Caco-2 (cell line): ENCODE results near the gene NUDT7. TPM values are rescaled to one million over a fixed set of nuclear protein-coding genes. Genes with fewer than 3 reads are reported as not detected.

Source experiments
- BruUV-seq: library from RNA; stranded (reverse); fragments of 400-500 nt; replicated peaks from 2 replicates; lab custom pipeline; 2021; lab: Mats Ljungman, UMichigan
- CTCF ChIA-PET: fragments of 300-600 bp; sonication (Branson Sonifier 250); formaldehyde crosslinking; loops from one replicate; lab custom pipeline; 2022; ENCODE audit warnings: antibody characterized with exemption; lab: Charles Lee
- POLR2A ChIA-PET: fragments of 300-600 bp; sonication (Branson Sonifier 250); formaldehyde crosslinking; loops from one replicate; lab custom pipeline; 2022; ENCODE audit warnings: antibody characterized with exemption; lab: Charles Lee
- DNase-seq, 2 experiments: peaks; one replicate each; pipeline versions ENCODE4 v3.0.0 to v3.0.0-alpha.2; 2020 to 2022
- H3K27me3 ChIP-seq: replicated peaks from 2 replicates; pipeline ENCODE4 v1.6.0; 2011; ENCODE audit warnings: low read length; ENCODE audit not compliant: control insufficient read depth, insufficient read depth
- H3K36me3 ChIP-seq: 2 replicates; pipeline ENCODE4 v1.5.1; 2011; ENCODE audit warnings: low read length; ENCODE audit not compliant: control insufficient read depth, insufficient read depth
- H3K4me1 ChIP-seq: fragments of 250-450 bp; sonication (Bioruptor Pico); 2 replicates; pipeline ENCODE4 v1.5.1; 2020; ENCODE audit warnings: mild to moderate bottlenecking
- H3K4me3 ChIP-seq: 2 replicates; pipeline ENCODE4 v1.5.1; 2011; ENCODE audit warnings: low read depth, mild to moderate bottlenecking, control low read depth, low read length
- H3K9me3 ChIP-seq: fragments of 250-450 bp; sonication (Bioruptor Pico); 2 replicates; pipeline ENCODE4 v1.5.1; 2020; ENCODE audit warnings: mild to moderate bottlenecking, moderate library complexity
- H3K27ac Mint-ChIP-seq: one replicate; pipeline ENCODE4 v1.8.0; 2022; ENCODE audit warnings: mixed read lengths; ENCODE audit not compliant: unreplicated experiment
- H3K27me3 Mint-ChIP-seq: one replicate; pipeline ENCODE4 v1.8.0; 2022; ENCODE audit warnings: mixed read lengths; ENCODE audit not compliant: insufficient read depth, unreplicated experiment
- H3K36me3 Mint-ChIP-seq: one replicate; pipeline ENCODE4 v1.8.0; 2022; ENCODE audit warnings: mild to moderate bottlenecking, mixed read lengths; ENCODE audit not compliant: insufficient read depth, unreplicated experiment
- H3K4me1 Mint-ChIP-seq: one replicate; pipeline ENCODE4 v1.8.0; 2022; ENCODE audit warnings: low read depth, mixed read lengths; ENCODE audit not compliant: unreplicated experiment
- H3K4me3 Mint-ChIP-seq: one replicate; pipeline ENCODE4 v1.8.0; 2022; ENCODE audit warnings: mild to moderate bottlenecking, moderate library complexity, mixed read lengths; ENCODE audit not compliant: unreplicated experiment
- H3K9me3 Mint-ChIP-seq: one replicate; pipeline ENCODE4 v1.8.0; 2022; ENCODE audit warnings: mixed read lengths; ENCODE audit not compliant: unreplicated experiment
- CTCF ChIP-seq, 2 experiments: fragments of 200-600 bp in 1 of 2; IDR thresholded peaks; 1 replicate in 1 of 2; 2 replicates in 1 of 2; pipeline versions ENCODE4 v1.5.1 to v1.8.0; 2011 to 2022; ENCODE audit warnings: antibody characterized with exemption in 1 of 2, control low read depth in 1 of 2, inconsistent platforms in 1 of 2, low read depth in 1 of 2, low read length in 1 of 2, mild to moderate bottlenecking in 1 of 2, moderate library complexity in 1 of 2; ENCODE audit not compliant: insufficient read depth in 1 of 2, severe bottlenecking in 1 of 2, unreplicated experiment in 1 of 2
- intact Hi-C: fragments of 100-400 bp; cut with micrococcal nuclease; formaldehyde crosslinking; loops from one replicate; pipeline ENCODE4 v1.10.0; 2022; ENCODE audit not compliant: unreplicated experiment
- total RNA-seq: library from RNA; stranded (reverse); gene quantifications from 2 replicates; pipeline ENCODE4 v1.2.3, GENCODE V29; 2022

Gene NUDT7
- total RNA-seq, 1 experiment from 2014 or later, result 6.9 TPM

GRCh38 chr16:77784441-77785372 is 62.4 kb downstream of the NUDT7 start:
- Mint-ChIP-seq H3K27ac (no peak overlapping the region), H3K4me1 (no peaks in the 10 kb centered on the region), H3K36me3 (peaks cover 6% of the 10 kb centered on the region), H3K27me3 (peaks cover 30% of the 10 kb centered on the region), H3K4me3 (no peak overlapping the region), H3K9me3 (no peaks in the 10 kb centered on the region)
- TF ChIP-seq CTCF (IDR thresholded peaks at IDR 0.05; ENCODE audit: insufficient read depth in 1 of 2, low read depth in 1 of 2, low read length in 1 of 2, severe bottlenecking in 1 of 2, unreplicated experiment in 1 of 2), result peak; percentile 22 to 24
- Histone ChIP-seq H3K4me1 (0 out of 2 replicates have a peak, but pooled peaks cover 3% of the 10 kb centered on the region), H3K9me3 (no peaks in the 10 kb centered on the region), H3K36me3 (no peaks in the 10 kb centered on the region), H3K27me3 (peaks cover 3% of the 10 kb centered on the region; the same call in 1 of the 2 replicates), H3K4me3 (no peak overlapping the region)
- BruUV-seq, result no TSS peak
- CTCF ChIA-PET, result interaction anchor here (0.6 kb wide), 1 partner anchor 1658 kb away, joined by 4 read pairs; no protein-coding TSS in a partner anchor
- POLR2A ChIA-PET, result no interaction called here
- DNase-seq, result no peak
- intact Hi-C loops, result no loop called here

- Mint-ChIP-seq H3K36me3 (peaks cover 6% of the 10 kb centered on the region), H3K4me1 (no peaks in the 10 kb centered on the region), H3K27ac (no peak overlapping the region), H3K4me3 (no peak overlapping the region), H3K27me3 (peaks cover 34% of the 10 kb centered on the region), H3K9me3 (no peaks in the 10 kb centered on the region)
- intact Hi-C loops, result no loop called here
- Histone ChIP-seq H3K27me3 (peaks cover 3% of the 10 kb centered on the region), H3K9me3 (no peaks in the 10 kb centered on the region), H3K4me3 (no peak overlapping the region), H3K36me3 (no peaks in the 10 kb centered on the region), H3K4me1 (0 out of 2 replicates have a peak, but pooled peaks cover 3% of the 10 kb centered on the region)
- no peak for TF ChIP-seq CTCF (IDR thresholded peaks at IDR 0.05; ENCODE audit: insufficient read depth in 1 of 2, low read depth in 1 of 2, low read length in 1 of 2, severe bottlenecking in 1 of 2, unreplicated experiment in 1 of 2)
- no peak for DNase-seq
- CTCF ChIA-PET, result interaction anchor here (0.6 to 0.7 kb wide), 2 partner anchors 131 to 1658 kb away, joined by 4 to 8 read pairs; no protein-coding TSS in a partner anchor
- BruUV-seq, result no TSS peak
- POLR2A ChIA-PET, result no interaction called here
Measured at GRCh38 chr16:77785373-77785764, 63.1 kb downstream of the NUDT7 start.

GRCh38 chr16:77786186-77786847 is 64.0 kb downstream of the NUDT7 start:
- H3K9me3 ChIP-seq, result no peaks in the 10 kb centered on the region
- Mint-ChIP-seq H3K4me3 (no peak overlapping the region), H3K9me3 (no peaks in the 10 kb centered on the region), H3K27me3 (peaks cover 37% of the 10 kb centered on the region), H3K36me3 (peaks cover 6% of the 10 kb centered on the region), H3K27ac (no peak overlapping the region), H3K4me1 (no peaks in the 10 kb centered on the region)
- intact Hi-C loops, result no loop called here
- CTCF ChIA-PET, result interaction anchor here (0.7 kb wide), 1 partner anchor 130 kb away, joined by 8 read pairs; no protein-coding TSS in a partner anchor
- no peaks in the 10 kb centered on the region for H3K36me3 ChIP-seq
- 0 out of 2 replicates have a peak, but pooled peaks cover 3% of the 10 kb centered on the region for H3K4me1 ChIP-seq
- peaks cover 3% of the 10 kb centered on the region for H3K27me3 ChIP-seq
- H3K4me3 ChIP-seq, result no peak overlapping the region
- no peak for TF ChIP-seq CTCF (IDR thresholded peaks at IDR 0.05; ENCODE audit: insufficient read depth in 1 of 2, low read depth in 1 of 2, low read length in 1 of 2, severe bottlenecking in 1 of 2, unreplicated experiment in 1 of 2)
- DNase-seq, result no peak
- no TSS peak for BruUV-seq
- POLR2A ChIA-PET, result no interaction called here
